Pons (tissue), 1 donor: Measurements from ENCODE around the gene USP4.
"Not testable (repeated sequence)": the region's sequence is repeated elsewhere in the genome, so short reads cannot be mapped to it uniquely, and the experiment has no call there.

ENCODE experiments used
- DNase-seq: peaks from one replicate; pipeline ENCODE4 v3.0.0-alpha.2; 2016; ENCODE audit warnings: low spot score

Gene USP4

DNA sequence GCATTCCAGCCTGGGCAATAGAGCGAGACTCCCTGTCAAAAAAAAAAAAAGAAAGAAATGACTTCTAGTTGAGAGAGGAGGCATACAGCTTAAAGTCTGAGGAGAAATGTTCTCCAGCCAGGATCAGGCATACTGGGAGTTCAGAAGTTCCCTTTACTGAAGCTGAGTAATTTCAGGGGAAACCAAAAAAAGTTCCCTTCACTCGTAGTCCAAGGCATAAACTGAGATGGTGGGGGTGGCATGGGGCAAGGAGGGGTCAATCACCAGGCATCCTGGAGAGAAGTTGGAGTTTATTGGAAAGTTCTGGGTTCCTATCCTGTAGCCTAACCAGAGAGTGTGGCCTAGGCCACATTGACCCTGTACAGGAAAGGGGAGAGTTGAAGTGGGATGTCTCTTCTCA, 12.4 kb upstream of the USP4 start:
- DNase-seq, result no peak

DNA sequence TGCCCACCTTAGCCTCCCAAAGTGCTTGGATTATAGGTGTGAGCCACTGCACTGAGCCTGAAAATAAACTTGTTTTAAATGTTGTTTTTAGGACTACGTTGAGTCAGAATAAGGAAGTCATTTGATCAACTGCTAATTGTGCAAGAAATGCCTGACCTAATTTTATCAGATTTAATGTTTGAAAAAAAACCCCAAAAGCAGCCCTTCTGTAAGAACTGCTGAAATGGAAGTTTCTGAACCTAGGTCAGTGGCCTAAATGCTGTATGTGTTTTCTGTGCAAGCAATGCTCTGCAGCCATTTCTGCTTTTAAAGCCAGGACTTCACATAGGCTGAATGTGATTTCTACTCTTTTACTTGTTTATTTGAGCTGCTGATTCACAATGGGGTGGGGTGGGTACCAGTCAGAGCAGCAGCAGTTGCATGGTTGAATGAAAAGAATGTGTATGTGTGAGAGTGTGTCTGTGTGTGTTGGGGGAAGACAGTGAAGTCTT, 11.7 kb upstream of the USP4 start:
- DNase-seq, result no peak

DNA sequence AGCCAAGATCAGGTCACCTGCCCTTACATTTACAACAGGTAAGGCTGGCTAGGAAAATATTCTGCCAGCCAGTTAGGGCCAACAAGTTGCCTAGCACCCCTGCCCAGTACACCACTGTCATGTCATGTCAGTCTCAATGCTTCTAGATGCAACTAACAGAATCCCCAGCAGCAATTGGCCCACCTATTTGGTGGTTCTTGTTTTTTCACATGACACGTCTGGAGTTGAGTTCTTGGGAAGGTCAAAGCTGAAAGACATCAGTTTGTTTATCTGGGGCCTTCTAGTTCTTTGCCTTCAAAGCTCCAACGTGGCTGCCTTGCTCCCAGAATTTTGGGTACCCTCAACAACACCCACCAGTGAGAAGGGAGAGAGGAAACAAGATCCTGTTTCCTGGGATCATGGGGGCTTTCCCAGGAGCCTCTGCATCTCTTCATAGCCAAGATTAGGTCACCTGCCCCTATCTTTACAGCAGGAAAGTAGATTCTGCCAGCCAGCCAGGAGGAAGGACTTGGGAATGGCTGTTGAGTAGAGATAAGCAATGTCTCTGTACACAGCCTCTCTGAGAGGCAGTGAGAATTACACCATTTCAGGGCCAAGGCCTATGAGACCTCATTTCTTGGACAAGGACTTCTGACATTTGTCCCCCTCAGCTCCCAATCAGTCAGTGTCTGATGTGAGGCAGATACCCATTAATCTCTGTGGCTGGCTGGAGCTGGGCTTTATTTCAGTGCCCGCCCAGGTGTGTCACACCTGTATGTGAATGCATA, 9.7 kb upstream of the USP4 start:
- DNase-seq, result no peak

DNA sequence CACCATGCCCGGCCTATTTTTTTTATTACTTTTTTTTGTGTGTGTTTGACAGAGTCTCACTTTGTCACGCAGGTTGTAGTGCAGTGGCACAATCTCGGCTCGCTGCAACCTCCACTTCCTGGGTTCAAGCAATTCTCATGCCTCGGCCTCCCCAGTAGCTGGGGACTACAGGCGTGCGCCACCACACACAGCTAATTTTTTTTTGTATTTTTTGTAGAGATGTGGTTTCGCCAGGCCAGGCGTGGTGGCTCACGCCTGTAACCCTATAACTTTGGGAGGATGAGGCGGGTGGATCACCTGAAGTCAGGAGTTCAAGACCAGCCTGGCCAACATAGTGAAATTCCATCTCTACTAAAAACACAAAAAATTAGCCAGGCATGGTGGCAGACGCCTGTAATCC, 8.5 kb upstream of the USP4 start:
- not testable (repeated sequence) for DNase-seq

DNA sequence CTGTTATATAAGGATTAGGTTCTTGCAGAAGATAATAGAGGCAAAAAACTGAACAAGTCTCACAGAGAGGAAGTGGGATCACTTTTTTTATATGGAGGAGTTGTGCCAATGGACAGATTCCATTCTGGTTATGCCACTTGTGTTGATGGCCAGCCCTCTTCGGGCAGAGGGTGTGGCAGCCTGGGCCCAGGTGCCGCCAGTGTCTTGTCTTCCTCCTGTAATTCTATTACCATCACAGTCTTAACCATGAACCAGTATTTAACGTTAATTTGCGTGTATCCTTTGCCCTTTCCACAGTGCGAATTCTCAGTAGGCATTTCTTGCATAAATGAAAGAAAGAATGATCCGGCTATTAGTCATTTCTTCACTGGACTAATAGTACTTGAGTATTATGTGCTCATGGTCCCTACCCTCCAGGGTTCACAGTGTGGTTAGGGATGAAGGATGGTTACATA, 7.0 kb upstream of the USP4 start:
- DNase-seq, result no peak

DNA sequence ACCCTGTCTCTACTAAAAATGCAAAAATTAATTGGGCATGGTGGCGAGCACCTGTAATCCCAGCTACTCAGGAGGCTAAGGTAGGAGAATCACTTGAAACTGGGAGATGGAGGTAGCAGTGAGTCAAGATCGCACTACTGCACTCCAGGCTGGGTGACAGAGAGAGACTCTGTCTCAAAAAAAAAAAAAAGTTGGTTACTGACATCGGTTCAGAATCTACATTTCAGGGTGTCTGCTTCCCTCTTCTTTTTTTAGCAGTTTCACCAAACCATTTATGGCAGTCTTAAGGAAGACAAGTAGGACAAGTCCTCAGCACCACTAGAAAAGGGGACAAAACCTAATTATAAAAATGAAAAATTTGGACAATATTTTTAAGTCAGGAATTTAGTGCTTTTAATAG, 3.3 kb upstream of the USP4 start:
- DNase-seq, result peak; percentile 77

DNA sequence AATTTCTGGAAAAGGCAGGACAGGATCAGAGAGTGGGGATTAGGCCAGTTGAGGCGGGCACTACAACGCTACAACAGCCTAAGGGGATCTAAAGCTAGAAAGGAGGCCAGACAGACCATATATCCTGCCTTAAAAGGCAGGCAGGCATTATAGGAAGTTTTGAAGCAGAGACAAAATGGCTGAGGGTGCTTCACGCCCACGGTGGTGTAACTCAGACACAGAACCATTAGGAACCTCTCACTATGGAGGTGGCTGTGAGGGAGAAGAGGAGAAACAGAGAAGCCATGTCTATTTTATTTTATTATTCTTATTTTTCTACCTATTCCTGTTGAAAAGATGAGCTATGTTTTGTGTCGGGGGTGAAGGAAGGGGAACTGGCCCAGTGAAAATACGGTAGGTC, 2.1 kb upstream of the USP4 start:
- DNase-seq, result no peak

DNA sequence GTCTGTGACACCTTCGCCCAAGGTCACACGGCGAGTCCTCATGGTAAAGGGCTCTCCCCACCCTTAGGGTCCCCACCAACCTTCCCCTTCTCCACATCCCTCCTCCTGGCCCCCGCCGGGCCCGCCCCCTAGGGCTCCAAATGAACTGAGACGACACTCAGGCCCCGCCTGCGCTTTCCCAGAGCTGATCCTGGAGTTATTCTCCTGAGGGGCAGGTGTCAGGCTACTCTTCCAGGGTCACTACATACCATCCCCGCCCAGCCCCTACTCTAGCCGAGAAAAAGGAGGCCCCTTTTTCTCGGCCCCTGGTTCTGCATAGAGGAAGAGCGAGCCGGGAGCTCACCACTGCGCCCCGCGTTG, 292 bp downstream of the USP4 start:
- DNase-seq, result no peak

DNA sequence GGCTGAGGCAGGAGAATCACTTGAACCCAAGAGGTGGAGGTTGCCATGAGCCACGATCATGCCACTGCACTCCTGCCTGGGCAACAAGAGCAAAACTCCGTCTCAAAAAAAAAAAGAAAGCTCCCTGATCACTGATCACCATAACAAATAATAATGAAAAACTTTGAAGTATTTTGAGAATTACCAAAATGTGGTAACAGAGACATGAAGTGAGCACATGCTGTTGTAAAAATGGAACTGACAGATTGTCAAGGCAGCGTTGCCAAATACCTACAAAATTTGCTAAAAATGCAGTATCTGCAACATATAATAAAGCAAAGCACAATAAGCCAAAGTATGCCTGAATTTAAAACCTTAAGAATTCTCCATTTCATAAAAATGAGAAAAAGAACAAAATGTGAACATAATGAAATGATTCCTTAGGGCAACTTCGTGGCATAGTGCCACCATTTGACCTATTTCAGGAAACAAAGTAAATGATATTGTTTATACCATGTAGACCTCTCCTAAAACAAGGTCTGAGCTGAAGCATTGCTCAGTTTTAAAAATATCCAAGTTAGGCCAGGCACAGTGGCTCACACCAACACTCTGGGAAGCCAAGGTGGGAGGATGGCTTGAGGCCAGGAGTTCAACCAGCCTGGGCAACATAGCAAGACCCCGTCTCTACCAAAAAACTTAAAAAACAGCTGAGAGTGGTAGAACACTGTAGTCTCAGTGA, 5.8 kb downstream of the USP4 start:
- DNase-seq, result no peak

DNA sequence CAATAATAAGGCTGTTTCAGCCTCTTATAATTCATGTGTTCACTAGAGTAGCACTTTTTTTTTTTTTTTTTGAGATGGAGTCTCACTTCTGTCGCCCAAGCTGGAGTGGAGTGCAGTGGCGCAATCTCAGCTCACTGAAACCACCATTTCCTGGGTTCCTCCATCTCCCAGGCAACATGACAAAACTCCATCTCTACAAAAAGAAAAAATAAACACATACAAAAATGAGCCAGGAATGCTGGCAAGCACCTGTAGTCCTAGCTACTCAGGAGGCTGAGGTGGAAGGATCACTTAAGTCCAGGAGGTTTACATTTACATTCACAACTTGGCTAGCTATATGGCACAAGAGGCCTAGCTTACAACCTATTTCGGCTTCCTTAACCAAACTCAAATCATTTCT, 6.8 kb downstream of the USP4 start:
- DNase-seq, result peak; percentile 44

DNA sequence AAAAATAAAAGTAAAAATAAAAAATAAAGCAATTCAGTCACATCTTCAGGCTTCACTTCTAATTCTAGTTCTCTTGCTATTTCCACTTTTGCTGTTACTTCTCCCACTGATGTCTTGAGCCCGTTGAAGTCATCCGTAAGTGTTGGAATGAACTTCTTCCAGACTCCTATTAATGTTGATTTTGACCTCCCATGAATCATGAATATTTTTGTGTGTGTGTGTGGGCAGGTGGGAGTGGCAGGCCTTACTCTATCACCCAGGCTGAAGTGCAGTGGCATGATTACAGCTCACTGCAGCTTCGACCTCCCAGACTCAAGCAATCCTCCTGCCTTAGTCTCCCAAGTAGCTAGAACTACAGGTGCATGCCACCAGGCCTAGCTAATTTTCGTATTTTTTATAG, 10.7 kb downstream of the USP4 start:
- no peak for DNase-seq

DNA sequence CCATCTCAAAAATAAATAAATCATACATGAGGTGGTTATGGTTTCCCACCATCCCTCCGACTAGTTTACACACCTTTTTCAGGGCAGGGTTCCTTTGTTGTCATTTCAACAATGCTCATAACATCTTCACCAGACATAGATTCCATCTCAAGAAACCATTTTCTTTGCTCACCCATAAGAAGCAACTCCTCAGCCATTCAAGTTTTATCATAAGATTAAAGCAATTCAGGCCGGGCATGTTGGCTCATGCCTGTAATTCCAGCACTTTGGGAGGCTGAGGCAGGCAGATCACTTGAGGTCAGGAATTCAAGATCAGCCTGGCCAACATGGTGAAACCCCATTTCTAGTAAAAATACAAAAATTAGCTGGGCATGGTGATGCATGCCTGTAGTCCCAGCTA, 11.5 kb downstream of the USP4 start:
- DNase-seq, result not testable (repeated sequence)

DNA sequence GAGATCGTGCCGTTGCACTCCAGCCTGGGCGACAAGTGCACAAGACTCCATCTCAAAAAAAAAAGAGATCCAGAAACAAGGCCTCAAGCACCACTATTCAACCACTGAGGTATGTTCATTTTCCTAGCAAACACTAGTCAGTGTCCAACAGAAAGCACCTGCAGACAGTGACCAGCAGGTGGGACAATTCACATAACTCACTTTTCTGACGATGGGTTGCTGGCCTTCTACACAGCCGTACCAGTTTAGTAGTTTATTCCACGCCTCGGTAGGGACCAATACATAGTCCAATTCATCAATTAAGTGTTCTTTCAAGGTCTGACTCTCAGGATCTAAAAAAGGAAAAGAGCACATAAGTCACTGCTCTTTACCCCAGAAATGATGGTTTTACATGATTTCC, 12.4 kb downstream of the USP4 start:
- DNase-seq, result no peak

DNA sequence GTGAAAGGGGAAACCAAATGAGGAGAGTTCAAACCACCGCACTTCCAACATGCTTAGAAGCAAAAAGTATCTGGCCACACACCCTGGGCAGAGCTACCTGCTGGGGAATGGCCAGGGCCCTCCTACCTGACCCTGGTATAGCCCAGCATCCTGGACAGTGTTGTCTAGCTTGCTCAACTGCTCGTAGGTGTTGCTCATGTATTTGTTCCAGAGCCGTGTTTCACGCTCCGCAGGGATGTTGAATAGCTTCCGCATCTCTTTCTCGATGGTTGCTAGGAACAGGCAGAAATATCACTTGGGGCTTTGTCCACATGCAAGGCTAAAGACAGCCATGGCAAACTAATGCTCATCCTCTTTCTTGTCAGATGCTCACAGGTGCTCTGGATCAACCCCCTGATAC, 15.1 kb downstream of the USP4 start:
- no peak for DNase-seq

DNA sequence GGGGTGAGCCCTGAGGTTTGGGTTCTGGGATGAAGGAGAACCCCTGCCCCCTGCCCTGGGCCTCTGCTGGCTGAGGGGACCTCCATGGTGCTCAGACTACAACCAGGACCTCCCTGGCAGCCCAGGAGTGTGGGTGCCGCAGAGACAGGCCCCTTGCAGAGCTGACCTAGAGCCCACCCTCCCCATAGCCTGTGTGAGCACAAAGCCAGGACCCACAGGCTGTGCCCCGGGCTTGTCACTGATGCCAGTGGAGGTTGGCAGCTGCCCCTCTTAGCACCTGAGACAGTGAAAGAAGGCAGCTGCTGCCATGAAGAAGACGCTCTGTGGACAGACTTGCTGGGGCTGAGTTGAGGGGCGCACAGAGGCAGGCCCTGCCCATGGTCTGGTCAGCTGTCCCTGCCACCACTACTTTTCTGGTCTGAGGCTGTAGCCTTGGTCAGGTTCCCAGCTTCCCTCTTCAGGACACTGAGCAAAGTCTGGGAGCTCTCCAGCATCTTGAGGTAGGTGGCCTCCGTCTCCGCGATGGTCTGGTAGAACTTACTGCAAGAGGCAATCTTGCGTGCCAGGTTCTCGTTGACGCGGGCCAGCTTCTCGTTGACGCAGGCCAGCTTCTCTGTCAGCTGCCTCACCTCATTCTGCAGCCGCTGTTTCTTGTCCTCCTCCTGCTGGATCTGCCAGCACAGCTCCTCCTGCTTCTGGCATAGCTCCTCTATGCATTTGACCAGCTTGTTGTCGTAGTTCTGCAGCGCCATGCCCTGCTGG, 23.0 kb downstream of the USP4 start:
- peak; percentile 40 for DNase-seq

DNA sequence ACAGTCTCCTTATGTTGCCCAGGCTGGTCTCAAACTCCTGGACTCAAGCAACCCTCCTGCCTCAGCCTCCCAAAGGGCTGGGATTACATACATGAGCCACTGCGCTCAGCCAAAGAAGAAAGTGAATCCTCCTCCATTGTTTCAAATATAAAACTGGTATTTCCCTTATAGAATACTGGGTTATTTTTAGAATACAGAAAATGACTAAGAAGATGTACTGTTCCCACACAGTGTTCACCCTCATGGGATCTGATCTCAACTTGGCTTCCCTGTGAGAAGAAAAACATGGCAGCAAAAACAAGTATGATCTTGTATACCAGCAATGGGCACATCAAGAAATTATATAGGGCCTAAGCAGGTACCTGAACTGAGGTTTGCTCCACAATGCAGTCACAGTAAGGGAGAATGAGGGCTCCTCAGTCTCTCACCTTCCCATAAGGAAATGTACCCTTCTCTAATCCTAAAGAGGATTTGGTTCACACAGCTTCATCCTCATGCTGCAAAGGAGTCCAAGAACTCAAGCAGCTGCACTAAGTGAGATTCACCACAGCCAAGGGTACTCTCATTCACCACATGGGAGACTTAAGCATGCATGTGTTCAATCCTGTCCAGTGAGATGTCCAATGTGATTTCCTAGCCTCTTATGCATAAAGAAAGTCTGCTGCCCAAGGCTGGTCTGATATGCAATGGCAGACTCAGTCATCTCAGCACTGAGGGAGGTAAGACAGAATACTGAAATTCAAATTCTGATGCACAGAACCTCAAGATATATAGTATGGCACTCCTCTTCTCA, 25.8 kb downstream of the USP4 start:
- no peak for DNase-seq

DNA sequence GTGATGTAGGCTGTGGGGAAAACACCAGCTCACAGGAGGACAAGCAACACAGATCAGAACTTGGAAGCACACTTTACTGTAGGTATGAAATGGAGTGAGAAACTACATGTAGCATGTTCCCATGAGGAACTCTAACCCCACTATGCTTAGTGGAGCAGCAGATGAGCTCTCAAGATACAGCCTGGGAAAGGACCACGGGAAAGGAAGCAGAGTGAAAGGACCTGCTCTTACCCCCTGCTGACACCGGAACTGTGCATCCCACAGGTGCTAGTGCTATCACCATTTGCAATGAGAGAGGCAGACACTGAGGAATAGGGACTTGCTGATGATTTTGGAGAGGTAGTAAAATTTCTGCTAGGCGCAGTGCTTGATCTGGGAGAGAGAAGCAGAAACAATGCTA, 28.6 kb downstream of the USP4 start:
- no peak for DNase-seq

DNA sequence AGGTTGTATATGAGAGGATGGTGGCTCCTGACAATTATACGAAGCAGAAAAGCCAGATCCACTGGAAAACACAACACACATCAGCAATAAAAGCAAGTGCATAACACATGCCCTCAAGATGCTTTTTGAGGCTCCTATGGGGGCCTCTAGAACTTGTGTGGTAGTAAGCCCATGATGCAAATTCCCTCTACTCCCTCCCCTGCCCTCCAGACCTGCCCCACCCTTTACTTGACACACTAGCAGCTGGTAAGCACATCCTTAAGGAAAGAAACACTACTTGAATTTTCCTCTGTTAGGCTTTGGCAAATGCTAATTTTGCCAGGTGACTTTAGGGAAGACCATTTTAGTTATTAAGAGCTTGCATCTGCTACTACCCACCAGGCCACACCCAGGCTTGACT, 29.2 kb downstream of the USP4 start:
- DNase-seq, result no peak

DNA sequence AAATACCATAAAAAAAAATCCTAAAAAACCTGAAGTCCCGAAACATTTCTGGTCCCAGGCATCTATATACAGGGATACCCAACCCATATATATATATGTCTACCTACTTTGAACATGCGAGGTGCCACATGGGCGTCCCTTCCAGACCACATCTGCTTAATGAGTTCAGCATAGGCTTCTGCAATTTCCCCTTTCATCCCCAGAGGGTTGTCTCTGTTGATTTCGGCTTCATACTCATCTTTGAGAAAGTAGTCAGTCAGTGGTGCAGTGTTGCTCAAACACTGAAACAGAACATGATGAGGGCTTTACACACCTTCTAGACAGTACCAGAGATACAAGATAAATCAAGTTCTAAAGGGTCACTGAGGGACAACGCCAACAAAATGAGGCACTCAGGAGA, 34.2 kb downstream of the USP4 start:
- no peak for DNase-seq

DNA sequence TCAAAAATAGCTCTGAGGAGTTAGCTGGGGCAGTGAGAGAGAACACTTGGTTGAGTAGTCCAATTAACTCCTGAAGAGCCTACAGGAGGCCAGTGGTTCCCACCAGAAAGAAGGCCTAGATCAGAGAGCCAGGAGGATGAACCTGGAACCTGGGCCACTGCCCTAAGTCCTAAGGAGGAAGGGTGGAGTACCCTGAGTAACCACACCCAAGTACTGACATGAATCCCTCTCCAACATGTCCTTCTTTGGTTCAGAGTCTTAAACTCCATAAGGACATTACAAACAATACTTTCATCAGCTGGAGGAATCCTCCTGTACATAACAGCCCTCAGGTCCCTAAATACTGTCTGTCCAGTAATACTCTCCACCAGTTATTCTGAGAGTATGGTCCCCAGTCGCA, 37.2 kb downstream of the USP4 start:
- no peak for DNase-seq

DNA sequence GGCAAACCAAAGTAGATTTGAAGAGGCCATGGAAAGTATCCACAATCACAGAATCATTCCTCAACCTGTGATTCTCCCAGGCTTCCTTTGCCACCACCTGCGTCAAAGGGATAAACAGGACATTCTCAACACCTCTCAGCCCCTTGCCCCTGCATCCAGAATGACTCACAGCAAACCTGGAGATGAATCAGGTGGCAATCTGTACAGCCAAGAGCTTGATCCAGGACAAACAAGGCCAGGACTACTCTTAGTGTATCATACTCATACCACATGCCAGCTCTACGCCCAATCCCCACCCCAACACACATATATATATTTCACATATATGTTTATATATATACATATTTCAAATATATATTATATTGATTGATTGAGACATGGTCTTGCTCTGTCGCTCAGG, 39.3 kb downstream of the USP4 start:
- no peak for DNase-seq

DNA sequence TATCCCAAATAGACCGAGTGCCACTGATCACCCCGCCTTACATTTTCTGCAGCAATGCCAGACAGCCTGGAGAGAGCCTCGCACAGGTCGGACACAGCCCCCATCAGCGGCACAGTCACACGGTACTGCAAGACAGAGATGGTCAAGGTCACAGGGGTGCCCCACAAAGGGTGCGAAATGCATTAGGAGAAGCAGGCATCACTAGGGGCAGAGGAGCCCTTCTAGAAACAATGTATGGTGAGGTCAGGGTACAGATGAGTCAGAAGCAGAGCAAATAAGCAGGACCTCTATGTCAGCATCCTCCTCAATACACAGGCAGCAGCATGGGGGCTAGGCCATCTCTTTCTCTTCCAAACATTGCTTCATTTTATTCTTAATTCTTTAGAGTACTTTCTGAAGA, 41.3 kb downstream of the USP4 start:
- DNase-seq, result no peak
